ENCODE data around the gene PAGE5.

PAGE5 gene

GRCh38 chrX:55220119-55220794 is at the start of gene PAGE5:
Gene PAGE5, plus strand, starts transcription at chrX:55220346. Its CDS starts 1,037 bp downstream, at chrX:55221383.
- H3K9me3 ChIP-seq (ENCODE audit: severe bottlenecking): no peaks in the 10 kb centered on the region
- no peak for DNase-seq
- no peak for TF ChIP-seq CTCF (IDR thresholded peaks at IDR 0.05; ENCODE audit: low read depth, low read length)
- H3K4me3 ChIP-seq (ENCODE audit: low read depth, low read length): no peak within 1 kb of the TSS
- peaks cover 43% of the 10 kb centered on the region for H3K27me3 ChIP-seq (ENCODE audit: insufficient read depth, low read depth, severe bottlenecking)
- no peaks in the 10 kb centered on the region for H3K36me3 ChIP-seq
- no peak within 1 kb of the TSS for H3K27ac ChIP-seq

- no peak for TF ChIP-seq CTCF (IDR thresholded peaks at IDR 0.05; ENCODE audit: low read depth, low read length)
- no peak for DNase-seq
- no peaks in the 10 kb centered on the region for H3K36me3 ChIP-seq
- H3K9me3 ChIP-seq (ENCODE audit: severe bottlenecking): no peaks in the 10 kb centered on the region
- peaks cover 30% of the 10 kb centered on the region for H3K27me3 ChIP-seq (ENCODE audit: insufficient read depth, low read depth, severe bottlenecking)
- H3K4me3 ChIP-seq (ENCODE audit: low read depth, low read length): no peak overlapping the region
- H3K27ac ChIP-seq: no peak overlapping the region
Measured at GRCh38 chrX:55187281-55187680, 32.9 kb upstream of the PAGE5 start.

- Histone ChIP-seq H3K36me3 (no peaks in the 10 kb centered on the region), H3K27ac (no peak overlapping the region), H3K27me3 (ENCODE audit: insufficient read depth, low read depth, severe bottlenecking) (no peaks in the 10 kb centered on the region), H3K4me3 (ENCODE audit: low read depth, low read length) (no peak overlapping the region), H3K9me3 (ENCODE audit: severe bottlenecking) (no peaks in the 10 kb centered on the region)
- no peak for DNase-seq
- TF ChIP-seq CTCF (IDR thresholded peaks at IDR 0.05; ENCODE audit: low read depth, low read length): no peak
Measured at GRCh38 chrX:55196688-55197087, 23.5 kb upstream of the PAGE5 start.

GRCh38 chrX:55201930-55202579 is 18.1 kb upstream of the PAGE5 start:
- no peak for TF ChIP-seq CTCF (IDR thresholded peaks at IDR 0.05; ENCODE audit: low read depth, low read length)
- H3K36me3 ChIP-seq: no peaks in the 10 kb centered on the region
- H3K9me3 ChIP-seq (ENCODE audit: severe bottlenecking): no peaks in the 10 kb centered on the region
- H3K27ac ChIP-seq: no peak overlapping the region
- H3K27me3 ChIP-seq (ENCODE audit: insufficient read depth, low read depth, severe bottlenecking): peaks cover 22% of the 10 kb centered on the region
- no peak overlapping the region for H3K4me3 ChIP-seq (ENCODE audit: low read depth, low read length)
- DNase-seq: no peak

GRCh38 chrX:55206162-55206941 is 13.8 kb upstream of the PAGE5 start:
- Histone ChIP-seq H3K27me3 (ENCODE audit: insufficient read depth, low read depth, severe bottlenecking) (peaks cover 50% of the 10 kb centered on the region), H3K4me3 (ENCODE audit: low read depth, low read length) (no peak overlapping the region), H3K36me3 (no peaks in the 10 kb centered on the region), H3K9me3 (ENCODE audit: severe bottlenecking) (no peaks in the 10 kb centered on the region), H3K27ac (no peak overlapping the region)
- no peak for DNase-seq
- TF ChIP-seq CTCF (IDR thresholded peaks at IDR 0.05; ENCODE audit: low read depth, low read length): no peak

Measured in WERI-Rb-1 (cell line).